IMR-90 (cell line): Measurements from ENCODE around the gene SMARCD1.

Experiments used
- BHLHE40 ChIP-seq: fragments of 150-350 bp; IDR thresholded peaks from 2 replicates; pipeline ENCODE4 v1.6.1; 2016; ENCODE audit warnings: mild to moderate bottlenecking, low read depth, low read length
- CEBPB ChIP-seq: IDR thresholded peaks from 2 replicates; pipeline ENCODE4 v1.6.1; 2012; ENCODE audit warnings: low read depth, low read length, improper control_type of control experiment
- CHD1 ChIP-seq: IDR thresholded peaks from 2 replicates; pipeline ENCODE4 v1.6.1; 2012; ENCODE audit warnings: low read depth, low read length, improper control_type of control experiment
- CTCF ChIP-seq: conservative IDR thresholded peaks from 2 replicates; pipeline ENCODE4 v1.5.1; 2012; ENCODE audit warnings: mild to moderate bottlenecking, low read depth, low read length, improper control_type of control experiment
- ELK1 ChIP-seq: fragments of 150-350 bp; IDR thresholded peaks from 2 replicates; pipeline ENCODE4 v1.6.1; 2016; ENCODE audit warnings: low read depth, mild to moderate bottlenecking, low read length, moderate library complexity, borderline replicate concordance
- MAFK ChIP-seq: IDR thresholded peaks from 2 replicates; pipeline ENCODE4 v1.6.1; 2012; ENCODE audit warnings: low read depth, low read length, improper control_type of control experiment
- MXI1 ChIP-seq: IDR thresholded peaks from 2 replicates; pipeline ENCODE4 v1.6.1; 2012; ENCODE audit warnings: low read depth, mild to moderate bottlenecking, low read length, moderate library complexity, borderline replicate concordance
- POLR2A ChIP-seq: IDR thresholded peaks from 2 replicates; pipeline ENCODE4 v1.6.1; 2012; ENCODE audit warnings: mild to moderate bottlenecking, low read depth, low read length
- RAD21 ChIP-seq: IDR thresholded peaks from 2 replicates; pipeline ENCODE4 v1.6.1; 2012; ENCODE audit warnings: low read length, improper control_type of control experiment
- RFX5 ChIP-seq: IDR thresholded peaks from 2 replicates; pipeline ENCODE4 v1.8.0; 2012; ENCODE audit warnings: low read depth, mild to moderate bottlenecking, low read length, moderate library complexity
- SMC3 ChIP-seq: fragments of 150-350 bp; IDR thresholded peaks from 2 replicates; pipeline ENCODE4 v1.6.1; 2016; ENCODE audit warnings: low read depth, mild to moderate bottlenecking, antibody characterized with exemption, low read length, moderate library complexity
- USF2 ChIP-seq: fragments of 150-350 bp; IDR thresholded peaks from 2 replicates; pipeline ENCODE4 v1.6.1; 2017; ENCODE audit warnings: mild to moderate bottlenecking, antibody characterized with exemption, low read length, low read depth

- TF ChIP-seq CTCF (no peak), RAD21 (no peak), POLR2A (no peak), CHD1 (no peak), BHLHE40 (no peak), USF2 (no peak), RFX5 (no peak), ELK1 (no peak), CEBPB (no peak), MXI1 (no peak), MAFK (no peak), SMC3 (no peak)
These were observed 14.3 kb downstream of the SMARCD1 start for GRCh38 chr12:50099302-50100008.
